ENCODE results near the gene KRT6C.

- TF ChIP-seq, protein P1, sequence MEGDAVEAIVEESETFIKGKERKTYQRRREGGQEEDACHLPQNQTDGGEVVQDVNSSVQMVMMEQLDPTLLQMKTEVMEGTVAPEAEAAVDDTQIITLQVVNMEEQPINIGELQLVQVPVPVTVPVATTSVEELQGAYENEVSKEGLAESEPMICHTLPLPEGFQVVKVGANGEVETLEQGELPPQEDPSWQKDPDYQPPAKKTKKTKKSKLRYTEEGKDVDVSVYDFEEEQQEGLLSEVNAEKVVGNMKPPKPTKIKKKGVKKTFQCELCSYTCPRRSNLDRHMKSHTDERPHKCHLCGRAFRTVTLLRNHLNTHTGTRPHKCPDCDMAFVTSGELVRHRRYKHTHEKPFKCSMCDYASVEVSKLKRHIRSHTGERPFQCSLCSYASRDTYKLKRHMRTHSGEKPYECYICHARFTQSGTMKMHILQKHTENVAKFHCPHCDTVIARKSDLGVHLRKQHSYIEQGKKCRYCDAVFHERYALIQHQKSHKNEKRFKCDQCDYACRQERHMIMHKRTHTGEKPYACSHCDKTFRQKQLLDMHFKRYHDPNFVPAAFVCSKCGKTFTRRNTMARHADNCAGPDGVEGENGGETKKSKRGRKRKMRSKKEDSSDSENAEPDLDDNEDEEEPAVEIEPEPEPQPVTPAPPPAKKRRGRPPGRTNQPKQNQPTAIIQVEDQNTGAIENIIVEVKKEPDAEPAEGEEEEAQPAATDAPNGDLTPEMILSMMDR (IDR thresholded peaks at IDR 0.05): no peak
- no peak for TF ChIP-seq POLR2A (IDR thresholded peaks at IDR 0.05)
Measured at GRCh38 chr12:52499806-52500560, 26.4 kb upstream of the KRT6C start.

All from lower leg skin (tissue), 3 donors.